Right lobe of liver (tissue), 4 donors: ENCODE data around the gene POPDC3.

Experiments
- CTCF ChIP-seq, 4 donors: fragments of 200-600 bp in 3 of 4; fragments of 450-650 bp in 1 of 4; IDR thresholded peaks; one replicate each; pipeline versions ENCODE4 v1.5.1 to v1.8.0; 2016 to 2022; ENCODE audit warnings: antibody characterized with exemption in 4 of 4, mild to moderate bottlenecking in 2 of 4
- POLR2A ChIP-seq: fragments of 450-650 bp; IDR thresholded peaks from one replicate; pipeline ENCODE4 v1.6.1; 2017; ENCODE audit warnings: antibody characterized with exemption, mild to moderate bottlenecking
- donor health status: DM: no; HTN: no; CAD: no.
- donor health status: DM: no; HTN: no; CAD: no.
- donor health status: DM: no; HTN: yes; CAD: no.

GRCh38 chr6:105137388-105137787 is 42.4 kb downstream of the POPDC3 start:
- no peak for TF ChIP-seq CTCF (IDR thresholded peaks at IDR 0.05)
- TF ChIP-seq POLR2A, result no peak
